GM10266 (cell line): Measurements from ENCODE around the gene ASAH2B.

ENCODE experiments used
- DNase-seq: peaks from one replicate; pipeline ENCODE4 v3.0.0; 2012; ENCODE audit errors: extremely low spot score
- CTCF ChIP-seq: IDR thresholded peaks from 2 replicates; pipeline ENCODE4 v1.5.1; 2012; ENCODE audit warnings: mild to moderate bottlenecking, low read depth; ENCODE audit not compliant: control insufficient read depth, insufficient read depth; ENCODE audit errors: missing control alignments

ASAH2B gene

GRCh38 chr10:50807851-50808776, 68.4 kb downstream of the ASAH2B start:
- no peak for TF ChIP-seq CTCF
- DNase-seq = no peak
